Measurements from ENCODE around the gene TPM1.

Gene TPM1

GRCh38 chr15:63016234-63016633 lies 26.3 kb upstream of the TPM1 start:
- DNase-seq (ENCODE audit: low read depth) = no peak
- no peak overlapping the region for H3K4me3 ChIP-seq (ENCODE audit: low read depth, low read length)
- TF ChIP-seq, protein P1, sequence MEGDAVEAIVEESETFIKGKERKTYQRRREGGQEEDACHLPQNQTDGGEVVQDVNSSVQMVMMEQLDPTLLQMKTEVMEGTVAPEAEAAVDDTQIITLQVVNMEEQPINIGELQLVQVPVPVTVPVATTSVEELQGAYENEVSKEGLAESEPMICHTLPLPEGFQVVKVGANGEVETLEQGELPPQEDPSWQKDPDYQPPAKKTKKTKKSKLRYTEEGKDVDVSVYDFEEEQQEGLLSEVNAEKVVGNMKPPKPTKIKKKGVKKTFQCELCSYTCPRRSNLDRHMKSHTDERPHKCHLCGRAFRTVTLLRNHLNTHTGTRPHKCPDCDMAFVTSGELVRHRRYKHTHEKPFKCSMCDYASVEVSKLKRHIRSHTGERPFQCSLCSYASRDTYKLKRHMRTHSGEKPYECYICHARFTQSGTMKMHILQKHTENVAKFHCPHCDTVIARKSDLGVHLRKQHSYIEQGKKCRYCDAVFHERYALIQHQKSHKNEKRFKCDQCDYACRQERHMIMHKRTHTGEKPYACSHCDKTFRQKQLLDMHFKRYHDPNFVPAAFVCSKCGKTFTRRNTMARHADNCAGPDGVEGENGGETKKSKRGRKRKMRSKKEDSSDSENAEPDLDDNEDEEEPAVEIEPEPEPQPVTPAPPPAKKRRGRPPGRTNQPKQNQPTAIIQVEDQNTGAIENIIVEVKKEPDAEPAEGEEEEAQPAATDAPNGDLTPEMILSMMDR (conservative IDR thresholded peaks at IDR 0.05; ENCODE audit: low read depth, low read length) = no peak

GRCh38 chr15:63018639-63019038 lies 23.9 kb upstream of the TPM1 start:
- DNase-seq (ENCODE audit: low read depth) = peak; percentile 50
- TF ChIP-seq, protein P1 (conservative IDR thresholded peaks at IDR 0.05; ENCODE audit: low read depth, low read length) = no peak
- no peak overlapping the region for H3K4me3 ChIP-seq (ENCODE audit: low read depth, low read length)

DNA sequence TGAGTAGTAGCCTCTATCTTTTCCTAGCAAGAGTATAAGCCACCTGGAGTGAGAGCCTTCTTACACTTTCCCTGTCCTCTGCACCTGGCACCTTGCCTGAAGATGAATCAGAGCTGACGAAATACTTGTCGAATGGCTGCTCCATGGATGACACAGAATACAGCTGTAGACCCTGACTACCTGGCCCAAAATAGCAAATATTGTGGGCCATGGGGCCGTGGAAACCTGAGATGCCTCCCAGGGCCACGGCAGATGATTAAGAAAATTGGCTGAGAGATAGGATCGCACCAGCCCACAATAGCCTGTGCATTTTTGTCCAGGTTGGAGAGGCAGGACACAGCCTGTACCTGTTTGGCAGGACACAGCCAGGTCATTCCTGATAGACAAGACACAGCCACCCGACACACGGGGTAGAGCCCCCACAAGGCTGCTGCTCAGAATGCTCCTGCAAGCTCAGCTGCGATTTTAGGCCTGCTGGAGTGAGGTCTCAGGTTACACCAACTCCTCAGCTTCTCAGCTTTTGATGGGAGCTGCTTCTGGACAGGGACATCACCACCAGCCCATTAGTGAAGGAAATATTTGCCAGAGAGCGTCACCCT lies 22.9 kb upstream of the TPM1 start:
- peak; percentile 94 for DNase-seq (ENCODE audit: low read depth)
- TF ChIP-seq, protein P1 (conservative IDR thresholded peaks at IDR 0.05; ENCODE audit: low read depth, low read length) = no peak
- H3K4me3 ChIP-seq (ENCODE audit: low read depth, low read length) = no peak overlapping the region

DNA sequence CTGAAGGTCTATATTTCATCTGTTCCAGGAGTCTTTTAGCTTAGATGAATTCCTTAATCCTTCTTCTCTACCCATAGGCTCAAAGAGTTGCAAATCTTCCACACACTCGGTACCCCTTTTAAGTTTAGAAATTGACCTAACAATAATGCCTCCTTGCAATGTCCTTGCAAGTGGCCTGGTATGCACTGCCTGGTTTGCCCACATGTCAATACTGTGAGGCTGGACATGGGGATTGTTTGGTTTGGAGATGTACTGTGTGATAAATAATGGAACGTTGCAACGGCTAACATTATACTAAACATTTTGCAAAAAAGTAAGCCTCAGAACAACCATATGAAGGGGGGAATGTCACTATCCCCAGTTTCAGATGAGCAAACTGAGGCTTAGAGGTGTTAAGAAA lies 22.4 kb upstream of the TPM1 start:
- TF ChIP-seq, protein P1 (conservative IDR thresholded peaks at IDR 0.05; ENCODE audit: low read depth, low read length) = no peak
- H3K4me3 ChIP-seq (ENCODE audit: low read depth, low read length) = no peak overlapping the region
- no peak for DNase-seq (ENCODE audit: low read depth)

GRCh38 chr15:63020759-63021430 lies 21.7 kb upstream of the TPM1 start:
- TF ChIP-seq, protein P1 (conservative IDR thresholded peaks at IDR 0.05; ENCODE audit: low read depth, low read length) = no peak
- DNase-seq (ENCODE audit: low read depth) = no peak
- no peak overlapping the region for H3K4me3 ChIP-seq (ENCODE audit: low read depth, low read length)

DNA sequence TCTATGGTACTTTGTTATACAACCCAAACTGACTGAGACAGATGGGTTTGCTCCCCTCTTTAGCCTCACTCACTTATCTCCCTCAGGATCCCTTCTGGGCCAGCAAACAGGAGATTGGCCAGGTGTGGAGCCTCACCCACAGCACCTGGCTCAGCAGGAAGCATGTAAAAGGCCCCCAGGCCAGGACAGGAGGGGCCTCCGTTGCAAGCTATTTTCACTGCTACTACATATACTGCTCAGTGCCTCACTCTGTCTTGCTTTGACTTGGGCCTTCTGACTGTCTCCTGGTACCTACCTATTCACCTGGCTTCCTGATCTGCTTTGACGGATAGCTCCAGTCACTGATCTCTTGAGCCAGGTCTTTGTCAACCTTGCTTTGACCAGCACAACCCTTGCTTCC lies 20.4 kb upstream of the TPM1 start:
- TF ChIP-seq, protein P1 (conservative IDR thresholded peaks at IDR 0.05; ENCODE audit: low read depth, low read length) = no peak
- no peak for DNase-seq (ENCODE audit: low read depth)
- H3K4me3 ChIP-seq (ENCODE audit: low read depth, low read length) = no peak overlapping the region

- TF ChIP-seq, protein P1 (conservative IDR thresholded peaks at IDR 0.05; ENCODE audit: low read depth, low read length) = no peak
- DNase-seq (ENCODE audit: low read depth) = no peak
- no peak overlapping the region for H3K4me3 ChIP-seq (ENCODE audit: low read depth, low read length)
Measured at GRCh38 chr15:63022663-63023062, 19.9 kb upstream of the TPM1 start.

Measured in choroid plexus epithelial cell (primary cell).